GM18499 (cell line): Measurements from ENCODE around the gene MYLIP.

Experiments
- ATAC-seq: cut with Tn5 transposase; IDR thresholded peaks from one replicate; pipeline ENCODE4 v1.9.1; 2021; ENCODE audit warnings: moderate number of reproducible peaks; ENCODE audit not compliant: insufficient read depth, unreplicated experiment

MYLIP gene

GRCh38 chr6:16196984-16197546 is 68.2 kb downstream of the MYLIP start:
- ATAC-seq, result no peak
